Endodermal cell (in vitro differentiated cells): Measurements from ENCODE around the gene TSPAN16. TPM values are rescaled to one million over a fixed set of nuclear protein-coding genes. Genes with fewer than 3 reads are reported as not detected.

Source experiments
- DNase-seq: peaks from one replicate; pipeline ENCODE4 v3.0.0-alpha.2; 2017
- H3K27ac ChIP-seq: 2 replicates; pipeline ENCODE4 v1.5.1; 2013; ENCODE audit warnings: mild to moderate bottlenecking, low read depth, low read length, moderate library complexity
- H3K27me3 ChIP-seq: 2 replicates; pipeline ENCODE4 v1.6.1; 2013; ENCODE audit warnings: mild to moderate bottlenecking, low read length, moderate library complexity; ENCODE audit not compliant: insufficient read depth, control insufficient read depth, poor library complexity, severe bottlenecking
- H3K36me3 ChIP-seq: 2 replicates; pipeline ENCODE4 v1.7.0; 2013; ENCODE audit warnings: mild to moderate bottlenecking, low read length, moderate library complexity; ENCODE audit not compliant: control insufficient read depth, insufficient read depth
- H3K4me1 ChIP-seq: one replicate; pipeline ENCODE4 v1.7.0; 2013; ENCODE audit warnings: low read length; ENCODE audit not compliant: control insufficient read depth, insufficient read depth
- H3K4me3 ChIP-seq: 2 replicates; pipeline ENCODE4 v1.5.1; 2013; ENCODE audit warnings: mild to moderate bottlenecking, low read length, moderate library complexity
- H3K9ac ChIP-seq: 2 replicates; pipeline ENCODE4 v1.6.1; 2013; ENCODE audit warnings: mild to moderate bottlenecking, low read length, moderate library complexity; ENCODE audit not compliant: poor library complexity, severe bottlenecking; ENCODE audit errors: extremely low read depth
- H3K9me3 ChIP-seq: 2 replicates; pipeline ENCODE4 v1.6.1; 2013; ENCODE audit warnings: mild to moderate bottlenecking, low read length, moderate library complexity; ENCODE audit not compliant: control insufficient read depth
- H3K27ac Mint-ChIP-seq: 2 replicates; pipeline ENCODE4 v1.8.0; 2020; ENCODE audit warnings: mixed read lengths
- H3K27me3 Mint-ChIP-seq: 2 replicates; pipeline ENCODE4 v1.8.0; 2021; ENCODE audit warnings: mild to moderate bottlenecking, mixed read lengths; ENCODE audit not compliant: insufficient read depth
- H3K36me3 Mint-ChIP-seq: 2 replicates; pipeline ENCODE4 v1.8.0; 2020; ENCODE audit warnings: low read depth, mixed read lengths
- H3K4me1 Mint-ChIP-seq: 2 replicates; pipeline ENCODE4 v1.8.0; 2020; ENCODE audit warnings: mixed read lengths
- H3K4me3 Mint-ChIP-seq: 2 replicates; pipeline ENCODE4 v1.8.0; 2020; ENCODE audit warnings: mild to moderate bottlenecking, moderate library complexity, mixed read lengths
- H3K9me3 Mint-ChIP-seq: 2 replicates; pipeline ENCODE4 v1.8.0; 2020; ENCODE audit warnings: mild to moderate bottlenecking, mixed read lengths
- CTCF ChIP-seq: fragments of 200-600 bp; sonication (generic); conservative IDR thresholded peaks from 2 replicates; pipeline ENCODE4 v1.5.0; 2021; ENCODE audit warnings: antibody characterized with exemption, mild to moderate bottlenecking
- WGBS, 2 experiments: methylation state at CpG; one replicate each; pipeline versions ENCODE4 v1.1.5 to v1.1.7; 2013; ENCODE audit warnings: missing lambda C conversion rate in 2 of 2, mixed read lengths in 1 of 2; ENCODE audit not compliant: insufficient coverage in 1 of 2, insufficient read length in 1 of 2; 5-methylcytosine and 5-hydroxymethylcytosine counted together
- total RNA-seq, 2 donors: library from RNA; stranded (reverse); fragmentation: NEBNext Ultra II Directional in 1 of 2; extraction: Animal tissue kit (Norgen Biotek cat#: 25700) in 1 of 2; gene quantifications; 2 replicates in 1 of 2; 3 replicates in 1 of 2; pipeline ENCODE4 v1.2.1, GENCODE V29; 2021

TSPAN16 gene
- total RNA-seq, 2 donors from 2014 or later: not detected

DNA sequence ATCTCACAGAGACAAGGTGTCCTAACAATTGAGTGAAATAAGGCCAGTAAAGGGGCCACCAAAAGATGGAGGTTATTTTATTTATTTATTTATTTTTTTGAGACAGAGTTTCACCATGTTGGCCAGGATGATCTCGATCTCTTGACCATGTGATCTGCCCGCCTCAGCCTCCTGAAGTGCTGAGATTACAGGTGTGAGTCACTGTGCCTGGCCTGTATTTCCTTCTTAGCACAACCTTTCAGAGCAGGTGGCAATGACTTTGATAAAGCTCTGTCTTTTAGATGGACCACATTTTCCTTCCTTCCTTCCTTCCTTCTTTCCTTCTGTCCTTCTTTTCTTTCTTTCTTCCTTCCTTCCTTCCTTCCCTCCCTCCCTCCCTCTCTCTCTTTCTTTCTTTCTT lies 22.7 kb upstream of the TSPAN16 start:
- no peaks in the 10 kb centered on the region for H3K4me1 ChIP-seq
- no peak overlapping the region for H3K27ac ChIP-seq
- no peaks in the 10 kb centered on the region for H3K36me3 ChIP-seq
- Mint-ChIP-seq H3K4me3 (no peak overlapping the region), H3K27me3 (no peaks in the 10 kb centered on the region), H3K36me3 (peaks cover 2% of the 10 kb centered on the region), H3K4me1 (peaks cover 7% of the 10 kb centered on the region), H3K9me3 (peaks cover 23% of the 10 kb centered on the region), H3K27ac (no peak overlapping the region)
- H3K27me3 ChIP-seq: no peaks in the 10 kb centered on the region
- WGBS, 2 experiments: 82 to 93% methylated on average over 2 of the region's 2 CpGs
- no peak overlapping the region for H3K4me3 ChIP-seq
- H3K9ac ChIP-seq: no peak overlapping the region
- no peaks in the 10 kb centered on the region for H3K9me3 ChIP-seq
- no peak for DNase-seq
- no peak for TF ChIP-seq CTCF

- Mint-ChIP-seq H3K4me3 (no peak overlapping the region), H3K4me1 (peaks cover 7% of the 10 kb centered on the region), H3K9me3 (peaks cover 27% of the 10 kb centered on the region), H3K27ac (no peak overlapping the region), H3K36me3 (peaks cover 2% of the 10 kb centered on the region), H3K27me3 (no peaks in the 10 kb centered on the region)
- H3K9ac ChIP-seq: no peak overlapping the region
- TF ChIP-seq CTCF: no peak
- no peaks in the 10 kb centered on the region for H3K36me3 ChIP-seq
- H3K4me1 ChIP-seq: no peaks in the 10 kb centered on the region
- no peaks in the 10 kb centered on the region for H3K9me3 ChIP-seq
- DNase-seq: no peak
- H3K27me3 ChIP-seq: no peaks in the 10 kb centered on the region
- no peak overlapping the region for H3K4me3 ChIP-seq
- 64 to 65% methylated on average over 4 to 5 of the region's 5 CpGs for WGBS, 2 experiments
- no peak overlapping the region for H3K27ac ChIP-seq
These were observed 22.0 kb upstream of the TSPAN16 start for GRCh38 chr19:11273989-11274388.

DNA sequence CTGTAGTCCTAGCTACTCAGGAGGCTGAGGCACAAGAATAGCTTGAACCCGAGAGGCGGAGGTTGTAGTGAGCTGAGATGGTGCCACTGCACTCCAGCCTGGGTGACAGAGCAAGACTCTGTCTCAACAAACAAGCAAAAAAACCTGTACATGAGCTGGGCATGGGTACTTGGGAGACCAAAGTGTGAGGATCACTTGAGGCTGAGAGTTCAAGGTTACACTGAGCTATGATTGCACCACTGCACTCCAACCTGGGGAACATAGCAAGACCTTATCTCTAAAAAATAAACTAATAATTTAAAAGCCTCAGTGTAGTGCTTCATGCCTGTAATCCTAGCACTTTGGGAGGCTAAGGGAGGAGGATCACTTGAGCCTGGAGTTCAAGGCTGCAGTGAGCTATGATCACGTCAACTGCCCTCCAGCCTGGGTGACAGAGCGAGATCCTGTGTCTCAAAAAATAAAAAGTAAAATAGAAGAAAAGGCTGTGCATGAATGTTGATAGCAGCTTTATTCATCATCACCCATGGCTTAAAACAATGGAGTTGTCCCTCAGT lies 21.4 kb upstream of the TSPAN16 start:
- Mint-ChIP-seq H3K9me3 (peaks cover 29% of the 10 kb centered on the region), H3K4me3 (no peak overlapping the region), H3K27me3 (no peaks in the 10 kb centered on the region), H3K27ac (no peak overlapping the region), H3K36me3 (peaks cover 2% of the 10 kb centered on the region), H3K4me1 (peaks cover 8% of the 10 kb centered on the region)
- no peak overlapping the region for H3K4me3 ChIP-seq
- WGBS, 2 experiments: 67 to 91% methylated on average over 2 to 4 of the region's 4 CpGs
- no peak for TF ChIP-seq CTCF
- H3K27ac ChIP-seq: no peak overlapping the region
- no peak for DNase-seq
- no peaks in the 10 kb centered on the region for H3K4me1 ChIP-seq
- H3K36me3 ChIP-seq: no peaks in the 10 kb centered on the region
- H3K9me3 ChIP-seq: no peaks in the 10 kb centered on the region
- H3K27me3 ChIP-seq: no peaks in the 10 kb centered on the region
- H3K9ac ChIP-seq: no peak overlapping the region
